ENCODE measurements around the gene EXOC3L1. TPM values are rescaled to one million over a fixed set of nuclear protein-coding genes. Genes with fewer than 3 reads are reported as not detected.
A peak's percentile ranks its signal among the peaks of the same experiment; 100 is the strongest.

EXOC3L1 gene
- total RNA-seq, 1 experiment from 2014 or later, result not detected

- H2AFZ ChIP-seq (ENCODE audit: low read length), result no peak overlapping the region
- H3F3A ChIP-seq (ENCODE audit: low read length, unreplicated experiment), result peaks cover 3% of the 10 kb centered on the region
- no peak overlapping the region for H3K4me2 ChIP-seq (ENCODE audit: low read length)
- BruUV-seq (replicated peaks), result no TSS peak
- H3K4me3 ChIP-seq (ENCODE audit: low read length), result no peak overlapping the region
- H3K9me2 ChIP-seq (replicated peaks; ENCODE audit: low read length), result no peaks in the 10 kb centered on the region
- H3K36me3 ChIP-seq (ENCODE audit: low read depth, low read length), result no peaks in the 10 kb centered on the region
- no peak for ATAC-seq
- H3K9ac ChIP-seq (ENCODE audit: low read length), result no peak overlapping the region
- intact Hi-C loops (cut with micrococcal nuclease), result no loop called here
- H3K79me2 ChIP-seq (ENCODE audit: low read length), result no peaks in the 10 kb centered on the region
- CTCF ChIA-PET, result no interaction called here
- POLR2A ChIA-PET (ENCODE audit: unreplicated experiment), result no interaction called here
- no peaks in the 10 kb centered on the region for H4K20me1 ChIP-seq (ENCODE audit: low read length)
- no peaks in the 10 kb centered on the region for H3K9me3 ChIP-seq (ENCODE audit: low read length)
- no peak overlapping the region for H3K27ac ChIP-seq (ENCODE audit: low read length)
- DNase-seq, result no peak
- TF ChIP-seq EZH2 (IDR thresholded peaks at IDR 0.05; ENCODE audit: low read length, unreplicated experiment), result no peak
- TF ChIP-seq EZH2phosphoT487 (IDR thresholded peaks at IDR 0.05; ENCODE audit: borderline replicate concordance, low read length), result no peak
- TF ChIP-seq CTCF (conservative IDR thresholded peaks at IDR 0.05; ENCODE audit: low read depth, low read length), result no peak
- H3K27me3 ChIP-seq (ENCODE audit: low read length), result no peaks in the 10 kb centered on the region
- H3K4me1 ChIP-seq (ENCODE audit: insufficient read depth, low read length), result peaks cover 38% of the 10 kb centered on the region
These were observed 19.6 kb upstream of the EXOC3L1 start for GRCh38 chr16:67209565-67209964.

- TF ChIP-seq CTCF (conservative IDR thresholded peaks at IDR 0.05; ENCODE audit: low read depth, low read length), result no peak
- no peak for TF ChIP-seq EZH2phosphoT487 (IDR thresholded peaks at IDR 0.05; ENCODE audit: borderline replicate concordance, low read length)
- TF ChIP-seq EZH2 (IDR thresholded peaks at IDR 0.05; ENCODE audit: low read length, unreplicated experiment), result no peak
- no TSS peak for BruUV-seq (replicated peaks)
- ChIA-PET POLR2A (ENCODE audit: unreplicated experiment) (interaction anchor here (0.5 kb wide), 1 partner anchor 18 kb away, joined by 3 read pairs; no protein-coding TSS in a partner anchor), CTCF (no interaction called here)
- H3K79me2 ChIP-seq (ENCODE audit: low read length), result no peaks in the 10 kb centered on the region
- intact Hi-C loops (cut with micrococcal nuclease), result no loop called here
- peak overlapping the region; percentile 40 for H3K4me2 ChIP-seq (ENCODE audit: low read length)
- H3K4me3 ChIP-seq (ENCODE audit: low read length), result no peak overlapping the region
- peaks cover 34% of the 10 kb centered on the region for H3K4me1 ChIP-seq (ENCODE audit: insufficient read depth, low read length)
- no peaks in the 10 kb centered on the region for H3K9me3 ChIP-seq (ENCODE audit: low read length)
- H3K9me2 ChIP-seq (replicated peaks; ENCODE audit: low read length), result no peaks in the 10 kb centered on the region
- H3F3A ChIP-seq (ENCODE audit: low read length, unreplicated experiment), result peaks cover 3% of the 10 kb centered on the region
- peak; percentile 3 for ATAC-seq
- H2AFZ ChIP-seq (ENCODE audit: low read length), result no peak overlapping the region
- H4K20me1 ChIP-seq (ENCODE audit: low read length), result no peaks in the 10 kb centered on the region
- no peak overlapping the region for H3K9ac ChIP-seq (ENCODE audit: low read length)
- H3K27ac ChIP-seq (ENCODE audit: low read length), result peak overlapping the region; percentile 61
- no peaks in the 10 kb centered on the region for H3K36me3 ChIP-seq (ENCODE audit: low read depth, low read length)
- H3K27me3 ChIP-seq (ENCODE audit: low read length), result no peaks in the 10 kb centered on the region
- no peak for DNase-seq
These were observed 18.4 kb upstream of the EXOC3L1 start for GRCh38 chr16:67208154-67208896.
